GM19328 (cell line): ENCODE measurements around the gene LRP3.

ENCODE experiments used
- ATAC-seq: cut with Tn5 transposase; IDR thresholded peaks from one replicate; pipeline ENCODE4 v1.9.1; 2021; ENCODE audit warnings: mild to moderate bottlenecking, moderate library complexity; ENCODE audit not compliant: unreplicated experiment

LRP3 gene

DNA sequence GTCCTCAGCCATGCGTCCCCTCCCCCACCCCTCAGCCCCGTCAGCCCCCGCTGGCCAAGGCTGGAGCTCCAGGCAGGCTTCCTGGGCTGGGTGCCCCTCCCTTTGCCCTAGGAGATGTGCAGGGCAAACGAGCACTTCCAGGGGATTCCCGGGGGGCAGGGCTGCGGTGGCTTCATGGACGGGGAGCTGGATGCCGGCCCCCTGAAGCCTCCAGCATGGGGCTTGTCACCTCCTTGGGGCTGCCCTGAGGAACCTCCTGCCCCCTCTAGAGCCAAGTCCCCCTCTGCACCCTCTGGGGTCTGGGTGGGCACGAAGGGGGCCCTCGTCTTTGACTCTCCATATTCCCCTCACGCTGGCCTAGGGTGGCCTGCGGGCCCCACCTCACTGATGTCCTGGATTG is 56.9 kb downstream of the LRP3 start:
- no peak for ATAC-seq

DNA sequence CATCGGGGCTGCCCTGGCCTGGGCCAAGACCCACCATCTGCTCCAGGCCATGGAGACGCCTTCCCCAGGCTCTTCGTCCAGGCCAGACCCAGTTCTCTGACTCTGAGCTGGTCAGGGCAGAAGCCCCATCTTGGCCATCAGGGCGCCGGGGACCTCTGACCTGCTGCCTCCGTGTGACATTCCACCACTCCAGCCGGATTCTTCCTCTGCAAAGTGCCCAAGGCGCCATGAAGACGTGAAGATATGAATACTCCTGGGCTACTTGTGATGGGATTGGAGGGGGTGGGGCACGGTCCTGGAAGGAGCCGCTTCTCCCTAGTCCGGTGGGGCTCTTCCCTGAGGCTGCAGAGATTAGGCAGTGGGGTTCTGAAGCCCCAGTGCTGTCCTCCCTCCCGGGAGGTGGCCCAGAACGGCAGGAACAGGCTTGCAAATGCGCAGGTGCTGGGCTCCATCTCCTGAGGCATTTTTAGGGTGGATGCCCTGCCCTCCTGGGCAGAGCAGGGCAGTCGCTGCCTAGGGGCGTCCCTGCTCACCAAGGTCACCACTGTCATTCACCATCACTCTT is 57.5 kb downstream of the LRP3 start:
- ATAC-seq, result no peak

- ATAC-seq, result no peak
Observed at GRCh38 chr19:33252418-33252962, 58.4 kb downstream of the LRP3 start.

GRCh38 chr19:33252971-33253370 is 58.8 kb downstream of the LRP3 start:
- no peak for ATAC-seq

DNA sequence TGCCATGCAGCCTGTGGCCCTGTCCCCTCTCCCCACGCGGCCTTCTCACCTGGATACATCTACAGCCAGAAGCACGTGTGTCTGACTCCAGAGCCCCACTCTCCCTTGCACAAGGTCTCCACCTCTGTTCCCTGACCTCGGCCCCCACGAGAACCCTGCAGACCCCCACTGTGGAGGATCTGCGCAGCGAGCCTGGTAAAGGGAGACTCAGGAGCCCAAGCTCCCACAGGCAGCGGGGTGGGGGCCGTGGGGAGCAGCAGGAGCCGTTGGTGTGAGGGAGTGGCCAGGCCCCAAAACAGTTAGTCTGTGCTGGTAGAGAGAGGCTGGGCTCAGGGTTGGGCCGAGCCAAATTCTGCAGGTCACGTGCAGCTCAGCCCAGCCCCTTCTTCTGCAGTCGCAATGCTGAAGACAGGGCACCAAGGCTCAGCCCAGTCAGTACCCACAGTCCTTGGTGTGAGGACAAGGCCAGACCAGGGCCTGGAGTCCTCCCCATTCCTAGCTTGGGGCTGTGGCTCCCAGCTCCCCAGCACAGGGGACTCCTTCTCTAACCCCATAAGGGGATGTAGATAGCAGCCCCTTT is 60.2 kb downstream of the LRP3 start:
- no peak for ATAC-seq

DNA sequence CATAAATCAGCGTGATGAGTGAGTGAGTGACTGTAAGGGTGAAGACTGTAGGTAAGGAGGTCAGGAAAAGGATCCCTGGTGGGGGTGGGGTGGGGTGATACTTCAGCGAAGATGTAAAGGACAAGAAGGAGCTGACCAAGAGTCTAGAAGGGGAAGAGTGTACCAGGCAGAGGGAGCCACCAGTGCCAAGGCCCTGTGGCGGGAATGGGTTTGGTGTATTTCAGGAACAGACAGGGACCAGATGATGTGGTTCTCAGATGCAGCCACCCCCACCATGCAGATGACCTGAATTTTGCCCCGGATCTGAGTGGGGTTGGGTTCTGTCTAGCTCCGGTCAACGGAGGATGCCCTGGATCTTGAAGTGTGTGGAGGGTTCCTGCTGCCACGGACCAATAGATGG is 61.7 kb downstream of the LRP3 start:
- ATAC-seq, result no peak

GRCh38 chr19:33256261-33256660 is 62.1 kb downstream of the LRP3 start:
- no peak for ATAC-seq

GRCh38 chr19:33257828-33258227 is 63.7 kb downstream of the LRP3 start:
- ATAC-seq, result no peak
